Stimulated activated CD4-positive, alpha-beta T cell treated with anti-CD3 and anti-CD28 coated beads, Interleukin-12 subunit alpha, Interleukin-12 subunit beta, amount 100 ng/mL, for 24 hours (primary cell): Measurements from ENCODE around the gene NR2C2.
"Not testable (repeated sequence)": the region's sequence is repeated elsewhere in the genome, so short reads cannot be mapped to it uniquely, and the experiment has no call there.

Experiments used
- DNase-seq, 2 experiments: peaks; one replicate each; pipeline ENCODE4 v3.0.0-alpha.2; 2020; ENCODE audit warnings: low read depth in 2 of 2

The NR2C2 gene

DNA sequence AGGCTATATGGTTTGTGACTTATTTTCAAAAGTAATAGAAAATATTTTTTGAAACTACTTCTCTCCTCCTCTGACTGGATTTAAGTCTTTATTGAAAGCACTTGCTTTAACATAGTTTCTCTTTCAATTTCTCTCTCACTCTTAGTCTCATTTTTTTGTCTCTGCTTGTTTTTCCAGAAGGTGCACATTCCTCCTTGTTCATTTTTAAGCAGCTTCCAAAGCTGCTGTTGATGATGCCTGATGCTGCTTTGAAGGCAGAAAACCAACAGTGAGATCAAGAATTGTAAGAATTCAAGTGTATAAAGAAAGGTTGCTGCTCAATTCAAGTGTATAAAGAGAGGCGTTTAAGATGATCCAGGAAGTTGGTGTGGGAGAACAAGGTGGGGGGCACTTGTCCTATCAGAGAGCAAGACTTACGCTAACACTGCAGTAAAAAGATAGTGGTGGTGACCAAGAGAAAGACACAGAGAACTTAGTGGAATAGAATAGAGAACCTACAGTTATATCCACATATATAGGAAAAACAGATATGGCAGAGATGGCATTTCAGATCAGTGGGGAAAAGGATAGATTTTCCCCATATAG lies 12.1 kb downstream of the NR2C2 start:
- no peak for DNase-seq

DNA sequence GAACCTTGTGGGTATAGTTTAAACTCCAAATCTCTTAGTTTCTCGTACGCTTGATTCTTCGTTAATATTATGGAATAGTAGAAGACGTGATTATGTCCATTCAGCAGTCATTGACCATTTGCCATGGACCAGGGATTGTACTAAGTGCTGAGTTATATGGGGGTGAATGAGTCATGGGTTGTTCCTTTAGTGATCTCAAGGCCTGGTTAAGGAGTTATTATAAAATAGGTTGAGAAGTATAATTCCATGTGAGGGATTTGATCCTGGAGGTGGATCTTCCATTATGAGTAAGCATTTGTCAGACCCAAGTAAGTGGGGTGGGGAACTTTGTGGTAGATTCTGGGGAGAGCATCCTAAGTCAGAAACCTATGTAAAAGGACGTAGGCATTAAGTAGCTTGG lies 15.4 kb downstream of the NR2C2 start:
- no peak for DNase-seq

DNA sequence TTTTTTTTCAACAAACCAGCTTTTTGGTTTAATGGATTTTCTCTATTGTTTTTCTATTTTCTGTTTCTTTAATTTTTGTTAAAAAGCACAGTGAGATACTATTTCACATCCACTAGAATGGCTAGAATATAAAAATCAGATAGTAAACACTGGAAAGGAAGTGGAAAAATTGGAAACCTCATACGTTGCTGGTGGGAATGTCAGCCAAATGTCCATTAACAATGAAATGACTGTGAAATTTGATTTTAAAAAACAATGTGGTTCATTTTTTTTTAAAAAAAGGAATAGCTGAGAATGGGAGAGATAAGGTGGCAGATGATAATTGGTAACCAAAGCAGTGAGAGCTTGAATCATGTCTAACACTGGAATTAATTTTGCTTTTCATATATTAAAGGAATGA lies 19.9 kb downstream of the NR2C2 start:
- DNase-seq = no peak

DNA sequence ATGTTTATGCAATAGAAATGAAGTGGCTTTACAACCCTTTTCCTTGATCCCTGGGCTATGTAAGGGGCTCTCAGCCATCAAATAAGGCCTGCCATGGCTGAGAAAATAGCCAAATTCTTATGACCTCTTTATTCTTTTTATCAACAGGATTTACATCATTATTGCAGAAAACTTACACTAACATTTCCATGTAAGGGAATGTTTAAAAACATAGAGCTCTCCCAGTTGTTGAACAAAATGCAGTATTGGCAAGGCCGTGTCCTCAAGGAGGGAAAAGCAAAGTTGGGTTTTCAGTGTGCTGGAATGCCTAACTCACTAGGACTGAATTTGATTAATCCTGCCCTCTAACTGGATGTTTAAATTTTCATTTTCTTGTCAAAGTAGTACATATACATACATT lies 22.3 kb downstream of the NR2C2 start:
- no peak for DNase-seq

DNA sequence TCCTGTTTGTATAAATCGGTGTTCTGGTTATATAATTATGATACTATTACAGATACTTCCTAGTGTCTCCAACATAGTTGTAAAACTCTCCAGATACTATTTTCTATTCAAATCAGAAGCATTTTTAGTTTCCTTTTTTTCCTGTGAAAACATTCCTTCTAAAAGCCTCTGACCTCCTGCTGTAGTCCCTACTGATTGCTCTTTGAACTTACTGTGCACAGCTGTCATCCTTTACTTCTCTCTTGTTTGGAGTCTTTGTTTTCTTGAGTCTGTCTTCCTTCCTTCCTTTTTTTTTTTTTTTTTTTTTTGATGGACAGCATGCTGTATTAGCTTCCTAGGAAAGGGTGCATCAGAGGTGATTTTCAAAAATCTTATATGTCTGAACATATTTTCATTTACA lies 28.9 kb downstream of the NR2C2 start:
- no peak for DNase-seq

DNA sequence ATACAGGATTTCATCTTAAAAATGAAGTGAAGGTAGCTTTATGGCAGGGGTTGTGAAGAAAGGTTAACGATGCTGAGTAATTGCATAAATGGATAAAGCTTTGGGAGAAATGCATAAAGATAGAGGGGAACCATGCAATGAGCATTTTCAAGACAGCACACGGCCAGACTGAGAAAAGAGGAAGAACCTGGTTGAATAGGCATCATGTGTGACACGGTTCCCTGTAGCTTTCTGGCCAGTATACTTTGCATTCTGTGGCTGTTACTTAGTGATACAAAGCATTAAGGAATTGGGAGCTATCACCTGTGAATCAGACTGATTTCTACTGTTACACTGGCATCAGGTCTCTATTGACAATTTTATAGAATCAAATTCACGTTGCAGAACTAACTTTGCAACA lies 33.3 kb downstream of the NR2C2 start:
- DNase-seq = no peak

DNA sequence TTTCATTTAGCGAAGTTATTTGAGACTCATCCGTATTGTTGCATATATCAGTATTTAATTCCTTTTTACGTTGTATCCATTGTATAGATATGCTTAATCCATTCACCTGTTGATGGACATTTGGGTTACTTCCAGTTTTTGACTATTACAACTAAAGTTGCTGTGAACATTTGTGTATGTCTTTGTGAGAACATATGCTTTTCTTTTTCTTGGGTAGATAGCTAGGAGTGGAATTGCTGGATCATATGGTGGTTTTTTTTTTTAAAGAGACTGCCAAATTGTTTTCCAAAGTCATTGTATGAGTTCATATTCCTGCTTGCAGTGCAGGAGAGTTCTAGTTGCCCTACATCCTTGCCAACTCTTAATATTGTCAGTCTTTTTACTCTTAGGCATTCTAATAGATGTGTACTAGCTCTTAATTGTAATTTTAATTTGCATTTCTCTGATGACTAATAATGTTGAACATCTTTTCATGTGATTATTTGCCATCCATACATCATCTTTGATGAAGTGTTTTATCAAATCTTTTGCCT lies 37.3 kb downstream of the NR2C2 start:
- DNase-seq = no peak

DNA sequence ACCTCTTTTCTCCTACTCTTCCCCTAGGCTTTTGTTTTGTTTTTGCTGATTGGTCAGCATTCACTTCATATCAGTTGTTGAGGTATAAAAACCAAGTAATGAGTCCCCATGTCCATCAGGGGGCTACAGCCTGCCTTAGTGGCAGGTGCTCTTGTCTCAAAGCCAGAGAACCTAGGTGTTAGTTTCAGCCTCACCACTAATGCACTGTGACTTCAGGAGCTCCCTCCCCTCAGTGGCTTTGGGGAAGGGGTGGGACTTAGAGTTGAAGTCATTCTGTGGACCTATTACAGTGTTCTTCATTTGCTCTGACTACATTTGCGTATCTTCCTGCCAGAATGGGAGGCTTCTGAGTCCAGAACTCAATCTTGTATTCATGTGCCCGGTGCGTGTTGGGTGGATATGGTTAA lies 41.6 kb downstream of the NR2C2 start:
- DNase-seq = peak in 1 of 2 experiments; percentile 15

DNA sequence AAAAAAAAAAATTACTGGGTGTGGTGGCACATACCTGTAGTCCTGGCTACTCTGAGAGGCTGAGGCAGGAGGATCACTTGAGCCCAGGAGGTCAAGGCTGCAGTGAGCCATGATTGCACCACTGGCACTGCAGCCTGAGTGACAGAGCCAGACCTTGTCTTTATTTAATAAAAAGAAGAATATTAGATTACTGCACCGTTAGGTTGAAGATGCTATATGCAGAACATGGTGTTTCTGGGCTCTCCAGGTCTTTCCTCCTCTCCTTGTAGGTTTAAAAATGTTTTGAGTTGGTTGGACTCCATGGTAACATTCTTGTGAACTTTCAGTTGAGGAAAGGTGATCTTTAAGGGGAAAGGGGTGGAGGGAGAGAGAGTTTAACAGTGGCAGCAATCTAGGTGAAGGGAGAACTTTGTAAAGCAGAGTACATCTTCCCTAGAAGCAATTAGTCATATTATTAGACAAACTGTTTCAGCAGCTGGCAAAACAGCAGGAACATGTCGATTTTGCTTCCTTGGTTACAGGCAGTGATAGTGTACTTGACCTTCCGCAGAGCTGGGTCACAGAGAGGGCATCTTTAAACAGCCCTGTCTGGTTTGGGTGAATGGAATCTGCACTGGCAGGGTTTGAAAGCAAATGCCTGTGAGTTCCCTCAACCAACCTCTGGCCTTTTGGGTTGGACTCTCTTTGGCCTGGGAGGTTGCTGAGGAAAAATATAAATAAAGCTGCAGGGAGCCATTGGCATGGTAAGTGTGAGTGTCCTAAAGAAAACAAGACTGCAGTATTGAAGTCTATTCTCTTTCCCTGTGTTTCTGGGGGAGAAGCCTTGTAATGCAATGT lies 42.8 kb downstream of the NR2C2 start:
- DNase-seq = no peak

DNA sequence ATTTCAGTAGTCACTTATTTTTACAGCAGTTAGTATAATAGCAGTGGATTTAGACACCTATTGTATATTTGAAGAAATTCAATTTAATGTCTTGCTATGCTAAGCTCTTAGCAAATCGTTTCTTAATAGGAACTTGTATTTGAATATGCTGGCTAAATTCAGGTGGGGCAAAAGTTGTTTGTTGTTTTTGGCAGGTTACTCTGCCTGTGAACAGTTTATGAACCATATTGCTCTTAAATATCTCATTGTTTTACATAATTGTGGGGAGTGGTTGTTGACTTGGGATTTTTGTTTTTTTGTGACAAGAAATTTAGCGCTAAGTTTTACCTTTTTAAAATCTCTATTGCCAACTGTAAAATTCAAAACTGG lies 43.4 kb downstream of the NR2C2 start:
- DNase-seq = no peak

- no peak for DNase-seq
These were observed 43.9 kb downstream of the NR2C2 start for GRCh38 chr3:14991151-14991742.

DNA sequence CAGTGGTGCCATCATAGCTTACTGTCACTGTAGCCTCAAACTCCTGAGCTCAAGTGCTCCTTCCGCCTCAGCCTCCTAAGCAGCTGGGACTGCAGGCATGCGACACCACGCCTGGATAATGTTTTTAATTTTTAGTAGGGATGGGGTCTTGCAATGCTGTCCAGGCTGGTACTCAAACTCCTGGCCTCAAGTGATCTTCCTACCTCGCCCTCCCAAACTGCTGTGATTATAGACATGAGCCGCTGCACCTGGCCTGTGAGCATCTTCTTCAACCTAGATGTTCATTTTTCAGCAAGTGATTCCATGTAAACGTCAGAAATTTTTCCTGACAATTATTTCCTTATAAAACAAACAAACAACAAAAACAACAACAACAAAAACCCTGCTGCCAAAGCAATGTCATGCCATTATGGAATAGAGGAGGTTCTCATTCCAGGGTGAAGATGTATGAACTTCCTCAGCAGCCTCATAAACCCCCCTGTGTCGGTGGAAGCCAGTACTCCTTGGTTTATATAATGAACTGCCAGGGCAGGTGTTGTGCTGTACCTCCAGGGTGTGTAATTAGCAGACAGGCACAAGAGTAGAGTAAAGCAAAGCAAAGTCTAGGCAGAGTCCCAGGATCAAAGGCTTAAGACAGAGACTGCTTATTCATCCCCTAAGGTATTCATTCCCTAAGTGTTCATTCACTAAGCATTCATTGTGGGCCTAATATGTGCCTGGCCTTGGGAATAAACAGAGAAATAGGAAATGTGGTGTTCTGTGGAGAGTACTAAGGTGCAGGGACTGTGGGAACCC lies 44.6 kb downstream of the NR2C2 start:
- no peak for DNase-seq

DNA sequence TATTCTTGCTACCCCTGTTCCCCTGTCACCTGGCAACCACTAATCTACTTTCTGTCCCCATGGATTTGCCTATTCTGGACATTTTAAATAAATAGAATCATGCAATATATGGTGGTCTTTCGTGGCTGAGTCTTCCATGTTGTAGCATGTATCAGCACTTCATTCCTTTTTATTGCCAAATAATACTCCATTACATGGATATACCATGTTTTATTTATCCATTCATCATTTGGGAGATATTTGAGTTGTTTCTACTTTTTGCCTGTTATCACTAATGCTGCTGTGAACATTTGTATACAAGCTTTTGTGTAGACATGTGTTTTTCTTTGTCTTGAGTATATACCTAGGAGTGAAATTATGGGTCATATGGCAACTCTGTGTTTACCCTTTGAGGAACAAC lies 50.6 kb downstream of the NR2C2 start:
- no peak for DNase-seq

DNA sequence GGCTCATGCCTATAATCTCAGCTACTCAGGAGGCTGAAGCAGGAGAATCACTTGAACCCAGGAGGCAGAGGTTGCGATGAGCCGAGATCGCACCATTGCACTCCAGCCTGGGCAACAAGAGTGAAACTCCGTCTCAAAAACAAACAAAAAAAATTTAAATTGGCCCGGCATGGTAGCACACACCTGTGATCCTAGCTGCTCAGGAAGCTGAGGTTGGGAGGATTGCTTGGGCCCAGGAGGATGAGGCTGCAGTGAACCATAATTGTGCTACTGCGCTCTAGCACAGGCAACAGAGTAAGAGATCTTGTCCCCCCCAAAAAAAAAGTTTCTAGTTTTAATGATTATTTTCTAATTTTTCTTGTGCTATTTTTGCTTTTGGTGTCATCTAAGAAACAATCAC lies 51.8 kb downstream of the NR2C2 start:
- DNase-seq = not testable (repeated sequence)

DNA sequence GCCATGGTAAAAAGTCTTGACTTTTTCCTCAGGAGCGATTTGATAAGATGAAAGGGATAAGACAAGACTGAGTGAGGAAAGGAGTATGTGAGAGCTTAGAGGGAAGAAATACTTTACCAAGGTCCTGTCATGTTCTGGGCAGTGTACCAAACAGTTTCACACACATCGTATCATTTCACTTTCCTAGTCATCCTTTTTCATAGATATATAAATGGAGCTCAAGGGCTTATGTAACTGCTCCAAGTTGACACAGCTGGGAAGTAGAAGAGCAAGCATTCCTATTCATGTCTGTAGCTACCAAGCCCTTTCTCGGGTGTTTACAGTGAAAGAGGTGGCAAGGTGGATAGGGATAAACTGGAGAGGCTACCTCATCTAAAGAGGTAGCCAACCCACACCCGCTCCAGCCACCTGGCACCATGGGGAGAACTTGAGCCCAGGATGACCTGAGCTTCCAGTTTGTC lies 60.3 kb downstream of the NR2C2 start:
- DNase-seq = no peak

GRCh38 chr3:15009167-15009566 lies 61.8 kb downstream of the NR2C2 start:
- no peak for DNase-seq

DNA sequence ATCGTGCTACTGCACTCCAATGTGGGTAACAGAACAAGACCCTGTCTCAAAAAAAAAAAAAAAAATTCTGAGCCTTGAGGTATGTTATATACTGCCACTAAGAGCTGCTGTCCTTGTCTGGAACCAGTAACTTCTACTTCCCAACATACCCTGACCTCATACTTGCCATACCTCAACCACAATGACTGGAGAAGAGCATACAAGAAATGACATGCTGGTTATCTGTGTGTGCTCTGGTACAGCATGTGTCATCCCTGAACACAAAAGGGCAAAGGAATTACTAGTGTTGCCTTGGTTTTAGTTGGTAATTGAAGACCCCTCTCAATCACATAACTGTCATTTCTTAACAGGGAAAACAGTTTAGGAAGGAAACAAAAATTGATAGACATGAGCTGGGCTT lies 63.3 kb downstream of the NR2C2 start:
- no peak for DNase-seq

GRCh38 chr3:15011174-15011573 lies 63.8 kb downstream of the NR2C2 start:
- DNase-seq = no peak

DNA sequence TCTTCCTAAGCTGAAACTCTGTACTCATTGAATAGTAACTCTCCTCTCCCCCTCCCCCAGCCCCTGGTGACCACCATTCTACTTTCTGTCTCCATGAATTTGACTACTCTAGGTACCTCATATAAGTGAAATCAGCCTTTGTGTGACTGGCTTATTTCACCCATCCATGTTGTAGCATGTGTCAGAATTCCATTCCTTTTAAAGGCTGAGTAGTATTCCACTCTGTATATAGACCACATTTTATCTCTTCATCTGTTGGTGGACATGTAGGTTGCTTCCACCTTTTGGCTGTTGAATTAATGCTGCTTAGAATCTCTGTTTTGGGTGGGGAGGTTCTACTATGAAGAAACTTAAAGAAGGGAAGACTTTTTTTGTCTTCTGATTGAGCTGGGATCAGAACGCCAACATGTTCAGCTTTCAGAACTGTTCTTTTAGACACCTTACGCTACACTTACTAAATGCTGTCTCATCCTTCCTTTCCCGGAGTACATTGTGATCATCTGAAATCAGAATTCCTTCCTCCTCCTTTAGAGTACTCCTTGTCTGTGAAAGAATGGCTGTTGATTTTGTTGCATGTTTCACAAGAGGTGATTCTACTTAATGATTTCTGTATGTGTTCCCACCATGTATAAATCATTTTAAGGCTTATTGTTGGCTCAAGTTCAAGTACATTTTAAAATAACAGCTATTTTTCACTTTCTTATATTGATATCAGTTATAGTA lies 67.4 kb downstream of the NR2C2 start:
- DNase-seq = no peak

GRCh38 chr3:15015456-15015855 lies 68.1 kb downstream of the NR2C2 start:
- DNase-seq = no peak

- DNase-seq = no peak
These were observed 69.8 kb downstream of the NR2C2 start for GRCh38 chr3:15017191-15017590.
